ENCODE data around the gene ROR1. TPM values are rescaled to one million over a fixed set of nuclear protein-coding genes. Genes with fewer than 3 reads are reported as not detected.

ROR1 gene
- total and polyA plus RNA-seq, 9 of the 15 experiments (the other 6 are each of a cell fraction or from before 2014, with no cell fraction given): 0.02 TPM; not detected in 8

DNA sequence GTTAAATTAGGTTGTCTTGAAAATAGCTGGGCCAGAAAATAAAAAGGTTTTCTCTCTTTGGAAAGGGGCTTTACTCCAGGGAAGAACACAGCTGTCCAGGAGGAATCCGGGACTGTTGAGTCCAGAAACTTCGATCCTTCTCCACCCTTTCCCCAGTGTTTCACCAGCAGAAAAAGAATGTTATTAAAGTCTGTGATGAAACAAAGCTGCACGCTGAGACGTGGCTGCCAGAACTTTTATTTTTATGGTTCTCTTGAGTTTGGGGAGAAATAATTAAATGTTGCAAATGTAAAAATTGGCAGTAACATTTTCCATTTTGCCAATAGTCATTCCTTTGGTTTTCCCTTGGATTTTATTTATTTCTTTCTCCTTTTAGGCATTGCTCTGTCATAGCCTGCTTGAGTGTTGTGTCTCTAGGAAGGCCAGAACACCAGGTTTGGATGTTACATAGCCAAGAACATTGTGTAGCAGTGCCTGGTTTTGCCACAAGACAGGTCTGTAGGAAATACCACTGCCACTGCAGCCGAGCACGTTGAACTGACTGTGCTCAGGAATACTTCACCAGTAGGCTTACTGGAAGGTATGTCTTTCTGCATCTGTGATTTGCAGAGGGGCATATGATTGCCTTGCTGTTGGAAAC is 87.4 kb downstream of the ROR1 start (continued):
- TF ChIP-seq TEAD2 (tag; IDR thresholded peaks at IDR 0.05): no peak
- TF ChIP-seq NR2C1 (IDR thresholded peaks at IDR 0.05): no peak
- TF ChIP-seq NR2C1 (tag; IDR thresholded peaks at IDR 0.05): no peak
- no peak for TF ChIP-seq ELF4 (CRISPR knock-in tag; IDR thresholded peaks at IDR 0.05)

DNA sequence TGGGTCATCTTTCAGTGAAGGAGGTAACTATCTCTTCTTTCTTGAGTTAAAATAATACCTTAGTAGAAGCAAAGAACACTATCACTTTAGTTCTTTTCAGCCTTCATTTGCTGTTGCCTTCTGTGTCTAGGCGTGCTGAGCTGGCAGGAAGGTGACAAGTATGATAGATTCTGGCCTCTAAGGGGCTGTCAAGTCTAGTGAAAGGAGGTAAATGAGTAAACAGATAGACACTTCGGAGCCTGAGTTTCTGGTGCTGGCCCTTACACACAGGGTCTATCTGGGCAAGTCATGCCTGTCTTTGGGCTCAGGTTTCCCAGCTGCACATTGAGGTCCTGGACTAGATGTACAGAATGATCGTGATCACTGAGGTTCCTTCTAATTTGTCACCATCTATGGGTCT is 89.3 kb downstream of the ROR1 start:
- Histone ChIP-seq H3K36me3 (ENCODE audit: control insufficient read depth, insufficient read depth, low read length) (no peaks in the 10 kb centered on the region), H2AFZ (ENCODE audit: low read depth, low read length) (no peak overlapping the region), H3K27me3 (ENCODE audit: control insufficient read depth in 2 of 2, insufficient read depth in 2 of 2, low read length in 2 of 2) (no peaks in the 10 kb centered on the region; a peak in 1 of 5 replicates), H4K20me1 (replicated peaks; ENCODE audit: control insufficient read depth, insufficient read depth, low read length) (no peaks in the 10 kb centered on the region), H3K9me3 (replicated peaks; ENCODE audit: control insufficient read depth, insufficient read depth, low read depth, low read length) (no peaks in the 10 kb centered on the region), H3K79me2 (ENCODE audit: control insufficient read depth, insufficient read depth, low read length) (no peaks in the 10 kb centered on the region), H3K9me1 (ENCODE audit: control insufficient read depth, insufficient read depth, low read length) (peaks cover 2% of the 10 kb centered on the region), H3K4me2 (ENCODE audit: insufficient read depth, low read length) (no peak overlapping the region), H3K4me3 (no peak overlapping the region), H3K9ac (ENCODE audit: insufficient read depth in 1 of 2, low read depth in 2 of 2, low read length in 2 of 2) (no peak overlapping the region), H3K27ac (ENCODE audit: extremely low read depth, low read depth, low read length) (no peak overlapping the region), H3K4me1 (replicated peaks in 1 of 2; ENCODE audit: control insufficient read depth in 2 of 2, insufficient read depth in 2 of 2, low read length in 2 of 2) (no peaks in the 10 kb centered on the region)
- no peak for TF ChIP-seq CBX2 (IDR thresholded peaks at IDR 0.05; ENCODE audit: insufficient read depth, low read length, poor library complexity, severe bottlenecking)
- TF ChIP-seq HNRNPUL1 (IDR thresholded peaks at IDR 0.05; ENCODE audit: low read length): no peak
- TF ChIP-seq, protein P1, sequence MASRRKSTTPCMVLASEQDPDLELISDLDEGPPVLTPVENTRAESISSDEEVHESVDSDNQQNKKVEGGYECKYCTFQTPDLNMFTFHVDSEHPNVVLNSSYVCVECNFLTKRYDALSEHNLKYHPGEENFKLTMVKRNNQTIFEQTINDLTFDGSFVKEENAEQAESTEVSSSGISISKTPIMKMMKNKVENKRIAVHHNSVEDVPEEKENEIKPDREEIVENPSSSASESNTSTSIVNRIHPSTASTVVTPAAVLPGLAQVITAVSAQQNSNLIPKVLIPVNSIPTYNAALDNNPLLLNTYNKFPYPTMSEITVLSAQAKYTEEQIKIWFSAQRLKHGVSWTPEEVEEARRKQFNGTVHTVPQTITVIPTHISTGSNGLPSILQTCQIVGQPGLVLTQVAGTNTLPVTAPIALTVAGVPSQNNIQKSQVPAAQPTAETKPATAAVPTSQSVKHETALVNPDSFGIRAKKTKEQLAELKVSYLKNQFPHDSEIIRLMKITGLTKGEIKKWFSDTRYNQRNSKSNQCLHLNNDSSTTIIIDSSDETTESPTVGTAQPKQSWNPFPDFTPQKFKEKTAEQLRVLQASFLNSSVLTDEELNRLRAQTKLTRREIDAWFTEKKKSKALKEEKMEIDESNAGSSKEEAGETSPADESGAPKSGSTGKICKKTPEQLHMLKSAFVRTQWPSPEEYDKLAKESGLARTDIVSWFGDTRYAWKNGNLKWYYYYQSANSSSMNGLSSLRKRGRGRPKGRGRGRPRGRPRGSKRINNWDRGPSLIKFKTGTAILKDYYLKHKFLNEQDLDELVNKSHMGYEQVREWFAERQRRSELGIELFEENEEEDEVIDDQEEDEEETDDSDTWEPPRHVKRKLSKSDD (conservative IDR thresholded peaks at IDR 0.05; ENCODE audit: low read length): no peak
- TF ChIP-seq, protein P2, sequence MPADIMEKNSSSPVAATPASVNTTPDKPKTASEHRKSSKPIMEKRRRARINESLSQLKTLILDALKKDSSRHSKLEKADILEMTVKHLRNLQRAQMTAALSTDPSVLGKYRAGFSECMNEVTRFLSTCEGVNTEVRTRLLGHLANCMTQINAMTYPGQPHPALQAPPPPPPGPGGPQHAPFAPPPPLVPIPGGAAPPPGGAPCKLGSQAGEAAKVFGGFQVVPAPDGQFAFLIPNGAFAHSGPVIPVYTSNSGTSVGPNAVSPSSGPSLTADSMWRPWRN (IDR thresholded peaks at IDR 0.05; ENCODE audit: low read depth): no peak
- TF ChIP-seq, protein P3, sequence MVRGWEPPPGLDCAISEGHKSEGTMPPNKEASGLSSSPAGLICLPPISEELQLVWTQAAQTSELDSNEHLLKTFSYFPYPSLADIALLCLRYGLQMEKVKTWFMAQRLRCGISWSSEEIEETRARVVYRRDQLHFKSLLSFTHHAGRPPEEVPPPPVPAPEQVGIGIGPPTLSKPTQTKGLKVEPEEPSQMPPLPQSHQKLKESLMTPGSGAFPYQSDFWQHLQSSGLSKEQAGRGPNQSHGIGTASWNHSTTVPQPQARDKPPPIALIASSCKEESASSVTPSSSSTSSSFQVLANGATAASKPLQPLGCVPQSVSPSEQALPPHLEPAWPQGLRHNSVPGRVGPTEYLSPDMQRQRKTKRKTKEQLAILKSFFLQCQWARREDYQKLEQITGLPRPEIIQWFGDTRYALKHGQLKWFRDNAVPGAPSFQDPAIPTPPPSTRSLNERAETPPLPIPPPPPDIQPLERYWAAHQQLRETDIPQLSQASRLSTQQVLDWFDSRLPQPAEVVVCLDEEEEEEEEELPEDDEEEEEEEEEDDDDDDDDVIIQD (CRISPR knock-in tag; IDR thresholded peaks at IDR 0.05): no peak
- no peak for TF ChIP-seq HEY1 (CRISPR knock-in tag; IDR thresholded peaks at IDR 0.05; ENCODE audit: borderline replicate concordance)
- no peak for TF ChIP-seq FUS (optimal IDR thresholded peaks at IDR 0.05; ENCODE audit: low read depth, low read length)
- BruUV-seq (replicated peaks): no TSS peak
- intact Hi-C loops (cut with micrococcal nuclease): no loop called here
- no peak for ATAC-seq
- WGBS (ENCODE audit: insufficient coverage, low coverage, missing lambda C conversion rate): 2% methylated on average over 3 of the region's 3 CpGs
- in situ Hi-C loops (cut with MboI): no loop called here
- no peak for DNase-seq (ENCODE audit: extremely low read depth in 1 of 4, low spot score in 3 of 4)
- POLR2A ChIA-PET: interaction anchor here (0.6 kb wide), 1 partner anchor 123 kb away, joined by 3 read pairs; no protein-coding TSS in a partner anchor
- no peak for FAIRE-seq
- CTCF ChIA-PET (ENCODE audit: low intra/inter-chr PET ratio): no interaction called here
